ENCODE data around the gene RGS6. TPM values are rescaled to one million over a fixed set of nuclear protein-coding genes. Genes with fewer than 3 reads are reported as not detected.

RGS6 gene
- total RNA-seq, 1 experiment from 2014 or later = not detected

- DNase-seq (ENCODE audit: low read depth) = no peak
Measured at GRCh38 chr14:72155379-72155993, 223.3 kb downstream of the RGS6 start.

GRCh38 chr14:72164420-72165228 lies 232.4 kb downstream of the RGS6 start:
- no peak for DNase-seq (ENCODE audit: low read depth)

GRCh38 chr14:72165229-72165698 lies 233.0 kb downstream of the RGS6 start:
- no peak for DNase-seq (ENCODE audit: low read depth)

GRCh38 chr14:72169521-72169920 lies 237.3 kb downstream of the RGS6 start:
- peak; percentile 1 for DNase-seq (ENCODE audit: low read depth)

GRCh38 chr14:72172049-72172448 lies 239.8 kb downstream of the RGS6 start:
- no peak for DNase-seq (ENCODE audit: low read depth)

GRCh38 chr14:72172597-72172996 lies 240.4 kb downstream of the RGS6 start:
- no peak for DNase-seq (ENCODE audit: low read depth)

GRCh38 chr14:72173038-72173720 lies 240.9 kb downstream of the RGS6 start:
- no peak for DNase-seq (ENCODE audit: low read depth)

- DNase-seq (ENCODE audit: low read depth) = no peak
Measured at GRCh38 chr14:72177251-72177650, 245.0 kb downstream of the RGS6 start.

GRCh38 chr14:72178517-72178916 lies 246.3 kb downstream of the RGS6 start:
- no peak for DNase-seq (ENCODE audit: low read depth)

- DNase-seq (ENCODE audit: low read depth) = no peak
Measured at GRCh38 chr14:72182708-72183432, 250.6 kb downstream of the RGS6 start.

GRCh38 chr14:72183631-72184030 lies 251.4 kb downstream of the RGS6 start:
- DNase-seq (ENCODE audit: low read depth) = no peak

- DNase-seq (ENCODE audit: low read depth) = no peak
Measured at GRCh38 chr14:72186523-72186922, 254.3 kb downstream of the RGS6 start.

GRCh38 chr14:72196237-72197015 lies 264.2 kb downstream of the RGS6 start:
- DNase-seq (ENCODE audit: low read depth) = no peak

- DNase-seq (ENCODE audit: low read depth) = no peak
Measured at GRCh38 chr14:72201645-72202044, 269.4 kb downstream of the RGS6 start.

GRCh38 chr14:72213424-72213823 lies 281.2 kb downstream of the RGS6 start:
- no peak for DNase-seq (ENCODE audit: low read depth)

GRCh38 chr14:72215080-72215479 lies 282.9 kb downstream of the RGS6 start:
- DNase-seq (ENCODE audit: low read depth) = no peak

- no peak for DNase-seq (ENCODE audit: low read depth)
Measured at GRCh38 chr14:72217135-72217534, 284.9 kb downstream of the RGS6 start.

GRCh38 chr14:72222046-72222445 lies 289.8 kb downstream of the RGS6 start:
- no peak for DNase-seq (ENCODE audit: low read depth)

GRCh38 chr14:72236629-72237028 lies 304.4 kb downstream of the RGS6 start:
- no peak for DNase-seq (ENCODE audit: low read depth)

- no peak for DNase-seq (ENCODE audit: low read depth)
Measured at GRCh38 chr14:72237722-72238666, 305.8 kb downstream of the RGS6 start.

Measured in RPMI7951 (cell line).